ENCODE measurements around the gene NAPB.

Gene NAPB

GRCh38 chr20:23407781-23408464 lies 13.4 kb downstream of the NAPB start:
- DNase-seq (ENCODE audit: low read depth in 2 of 2, low spot score in 1 of 2), result no peak

- DNase-seq (ENCODE audit: low read depth in 2 of 2, low spot score in 1 of 2), result no peak
These were observed 14.4 kb downstream of the NAPB start for GRCh38 chr20:23406880-23407279.

GRCh38 chr20:23404196-23404595 lies 17.1 kb downstream of the NAPB start:
- DNase-seq (ENCODE audit: low read depth in 2 of 2, low spot score in 1 of 2), result no peak

GRCh38 chr20:23403751-23404150 lies 17.5 kb downstream of the NAPB start:
- DNase-seq (ENCODE audit: low read depth in 2 of 2, low spot score in 1 of 2), result no peak

GRCh38 chr20:23401051-23401450 lies 20.2 kb downstream of the NAPB start:
- DNase-seq (ENCODE audit: low read depth in 2 of 2, low spot score in 1 of 2), result no peak

- no peak for DNase-seq (ENCODE audit: low read depth in 2 of 2, low spot score in 1 of 2)
These were observed 21.6 kb downstream of the NAPB start for GRCh38 chr20:23399568-23400241.

GRCh38 chr20:23397961-23398360 lies 23.3 kb downstream of the NAPB start:
- DNase-seq (ENCODE audit: low read depth in 2 of 2, low spot score in 1 of 2), result no peak

GRCh38 chr20:23396950-23397627 lies 24.2 kb downstream of the NAPB start:
- DNase-seq (ENCODE audit: low read depth in 2 of 2, low spot score in 1 of 2), result no peak

GRCh38 chr20:23393996-23394775 lies 27.1 kb downstream of the NAPB start:
- DNase-seq (ENCODE audit: low read depth in 2 of 2, low spot score in 1 of 2), result no peak

GRCh38 chr20:23391707-23392310 lies 29.5 kb downstream of the NAPB start:
- no peak for DNase-seq (ENCODE audit: low read depth in 2 of 2, low spot score in 1 of 2)

- DNase-seq (ENCODE audit: low read depth in 2 of 2, low spot score in 1 of 2), result no peak
These were observed 31.1 kb downstream of the NAPB start for GRCh38 chr20:23390091-23390774.

GRCh38 chr20:23387118-23387443 lies 34.2 kb downstream of the NAPB start:
- no peak for DNase-seq (ENCODE audit: low read depth in 2 of 2, low spot score in 1 of 2)

- DNase-seq (ENCODE audit: low read depth in 2 of 2, low spot score in 1 of 2), result no peak
These were observed 34.8 kb downstream of the NAPB start for GRCh38 chr20:23386304-23387117.

GRCh38 chr20:23381876-23382275 lies 39.4 kb downstream of the NAPB start:
- no peak for DNase-seq (ENCODE audit: low read depth in 2 of 2, low spot score in 1 of 2)

- DNase-seq (ENCODE audit: low read depth in 2 of 2, low spot score in 1 of 2), result no peak
These were observed 41.5 kb downstream of the NAPB start for GRCh38 chr20:23379772-23380171.

GRCh38 chr20:23375827-23376226 lies 45.5 kb downstream of the NAPB start:
- no peak for DNase-seq (ENCODE audit: low read depth in 2 of 2, low spot score in 1 of 2)

- no peak for DNase-seq (ENCODE audit: low read depth in 2 of 2, low spot score in 1 of 2)
These were observed 46.8 kb downstream of the NAPB start for GRCh38 chr20:23374441-23374840.

- DNase-seq (ENCODE audit: low read depth in 2 of 2, low spot score in 1 of 2), result no peak
These were observed 49.8 kb downstream of the NAPB start for GRCh38 chr20:23371496-23371895.

- DNase-seq (ENCODE audit: low read depth in 2 of 2, low spot score in 1 of 2), result no peak
These were observed 50.4 kb downstream of the NAPB start for GRCh38 chr20:23370873-23371272.

GRCh38 chr20:23370274-23370673 lies 51.0 kb downstream of the NAPB start:
- DNase-seq (ENCODE audit: low read depth in 2 of 2, low spot score in 1 of 2), result no peak

Data from stimulated activated CD8-positive, alpha-beta memory T cell treated with anti-CD3 and anti-CD28 coated beads, Interleukin-4, amount 100 ng/mL, for 4 hours (primary cell).